ENCODE data around the gene GMEB2.

GMEB2 gene

DNA sequence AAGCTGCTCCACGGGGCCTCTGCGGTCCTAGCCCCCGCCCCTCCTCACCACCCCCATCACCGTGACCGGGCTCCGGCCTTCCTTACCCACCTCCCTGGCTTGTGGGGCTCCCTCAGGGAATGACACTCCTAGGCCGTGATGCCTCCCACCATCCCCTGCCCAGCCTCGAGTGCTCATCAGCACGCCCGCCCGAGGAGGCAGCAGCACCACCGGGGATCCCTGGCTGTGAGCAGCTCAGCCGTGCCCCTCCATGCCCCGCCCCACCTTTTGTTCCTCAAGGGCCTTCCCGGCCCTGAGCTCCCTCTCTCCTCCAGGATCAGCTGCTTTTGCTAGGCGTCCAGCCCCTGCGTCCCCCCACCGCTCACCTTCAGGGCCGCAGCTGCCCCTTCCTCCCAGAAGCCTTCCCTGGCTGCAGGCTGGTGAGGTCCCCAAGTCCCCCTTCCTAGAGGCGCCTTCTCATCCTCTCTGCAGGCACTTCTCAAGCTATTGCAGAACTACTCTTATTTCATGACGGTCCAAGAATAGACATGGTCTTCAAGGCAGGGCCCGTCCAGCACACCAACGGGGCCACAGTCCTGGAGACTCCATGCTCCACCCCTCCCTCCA lies 69.9 kb downstream of the GMEB2 start:
- no peak for DNase-seq

DNA sequence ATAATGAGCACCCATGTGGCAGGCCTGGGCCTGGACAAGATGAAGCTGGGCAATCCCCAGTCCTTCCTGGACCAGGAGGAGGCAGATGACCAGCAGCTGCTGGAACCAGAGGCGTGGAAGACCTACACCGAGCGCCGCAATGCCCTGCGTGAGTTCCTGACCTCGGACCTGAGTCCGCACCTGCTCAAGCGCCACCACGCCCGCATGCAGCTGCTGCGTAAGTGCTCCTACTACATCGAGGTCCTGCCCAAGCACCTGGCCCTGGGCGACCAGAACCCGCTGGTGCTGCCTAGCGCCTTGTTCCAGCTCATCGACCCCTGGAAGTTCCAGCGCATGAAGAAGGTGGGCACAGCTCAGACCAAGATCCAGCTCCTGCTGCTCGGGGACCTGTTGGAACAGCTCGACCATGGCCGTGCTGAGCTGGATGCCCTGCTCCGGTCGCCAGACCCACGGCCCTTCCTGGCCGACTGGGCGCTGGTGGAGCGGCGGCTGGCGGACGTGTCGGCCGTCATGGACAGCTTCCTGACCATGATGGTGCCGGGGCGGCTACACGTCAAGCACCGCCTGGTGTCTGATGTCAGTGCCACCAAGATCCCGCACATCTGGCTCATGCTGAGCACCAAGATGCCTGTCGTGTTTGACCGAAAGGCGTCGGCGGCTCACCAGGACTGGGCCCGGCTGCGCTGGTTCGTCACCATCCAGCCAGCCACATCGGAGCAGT lies 71.1 kb downstream of the GMEB2 start:
- no peak for DNase-seq

- no peak for DNase-seq
Observed at GRCh38 chr20:63554361-63555278, 72.3 kb downstream of the GMEB2 start.

DNA sequence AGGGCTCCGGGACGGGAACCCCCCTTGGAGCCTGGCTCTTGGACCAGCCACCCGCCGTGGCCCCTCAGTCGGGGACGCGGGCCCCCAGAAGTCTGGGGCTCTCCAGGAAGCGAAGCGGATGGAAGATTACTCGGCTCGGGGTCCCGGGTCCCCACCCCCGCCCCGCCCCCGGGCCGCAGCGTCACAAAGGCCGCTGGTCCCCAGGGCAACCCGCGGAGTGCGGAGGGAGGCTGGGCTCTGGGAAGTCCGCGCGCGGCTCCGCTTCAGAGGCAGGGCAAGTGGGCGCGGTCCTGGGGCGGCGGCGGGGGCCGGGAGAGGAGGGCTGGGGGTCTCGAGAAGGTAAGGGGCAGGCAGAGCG lies 73.0 kb downstream of the GMEB2 start, which contains the start of gene FNDC11:
Gene FNDC11 (plus strand): TSS at position 227 of the 358 bp plus-strand sequence. CDS start 1,505 bp downstream, outside the sequence.
- no peak for DNase-seq

GRCh38 chr20:63553251-63553932 lies 73.5 kb downstream of the GMEB2 start:
- DNase-seq: peak; percentile 82

DNA sequence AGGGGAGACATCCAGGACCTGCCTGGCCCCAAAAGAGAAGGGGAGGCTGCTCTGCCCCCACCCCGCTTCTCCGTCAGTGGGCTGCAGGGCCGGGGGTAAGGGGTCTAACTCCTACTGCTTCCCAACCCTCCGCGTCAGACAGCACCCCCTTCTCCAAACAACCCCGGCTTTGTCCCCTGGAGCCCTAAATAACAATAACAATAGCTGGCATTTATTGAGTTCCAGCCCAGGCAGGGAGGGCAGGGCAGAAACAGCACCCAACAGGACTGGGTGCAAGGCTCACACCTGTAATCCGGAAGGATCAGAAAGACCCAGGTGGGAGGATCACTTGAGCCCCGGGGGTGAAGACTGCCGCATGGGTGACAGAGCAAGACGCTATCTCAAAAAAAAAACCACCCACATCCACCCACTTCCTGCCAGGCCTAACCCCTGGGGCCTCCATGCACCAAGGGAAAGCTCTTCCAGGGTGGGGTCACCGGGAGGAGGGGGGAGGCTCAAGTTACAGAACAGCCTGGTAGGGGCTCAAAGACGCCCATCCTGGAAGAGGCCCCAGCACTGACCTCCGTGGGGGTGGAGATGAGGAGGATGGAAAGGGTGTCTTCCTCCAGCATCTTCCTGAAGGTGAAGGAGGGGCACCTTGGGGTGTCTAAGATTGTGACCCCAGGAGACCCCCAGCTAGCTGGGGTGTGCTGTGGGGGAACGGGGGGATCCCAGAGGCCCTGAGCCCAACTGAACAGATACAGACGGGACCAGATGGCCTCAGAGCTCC lies 74.2 kb downstream of the GMEB2 start:
- DNase-seq: peak; percentile 24

DNA sequence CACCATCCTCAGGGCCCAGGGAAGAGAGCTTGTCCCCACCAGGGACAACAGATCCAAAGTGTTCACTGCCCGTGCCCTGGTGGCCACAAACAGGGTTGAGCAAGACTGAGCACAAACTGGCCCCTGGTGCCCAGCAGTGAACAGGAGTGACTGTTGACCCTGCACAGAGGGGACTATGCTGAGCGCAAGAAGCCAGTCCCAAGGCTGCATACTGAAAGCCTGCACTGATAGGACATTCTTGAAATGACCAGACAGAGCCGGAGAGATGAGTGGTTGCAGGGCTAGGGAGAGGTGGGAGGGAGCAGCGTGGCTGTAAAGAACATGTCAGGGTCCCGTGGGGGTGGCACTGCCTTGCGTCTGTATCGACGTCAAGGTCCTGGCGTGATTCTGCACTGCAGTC lies 75.8 kb downstream of the GMEB2 start:
- no peak for DNase-seq

DNA sequence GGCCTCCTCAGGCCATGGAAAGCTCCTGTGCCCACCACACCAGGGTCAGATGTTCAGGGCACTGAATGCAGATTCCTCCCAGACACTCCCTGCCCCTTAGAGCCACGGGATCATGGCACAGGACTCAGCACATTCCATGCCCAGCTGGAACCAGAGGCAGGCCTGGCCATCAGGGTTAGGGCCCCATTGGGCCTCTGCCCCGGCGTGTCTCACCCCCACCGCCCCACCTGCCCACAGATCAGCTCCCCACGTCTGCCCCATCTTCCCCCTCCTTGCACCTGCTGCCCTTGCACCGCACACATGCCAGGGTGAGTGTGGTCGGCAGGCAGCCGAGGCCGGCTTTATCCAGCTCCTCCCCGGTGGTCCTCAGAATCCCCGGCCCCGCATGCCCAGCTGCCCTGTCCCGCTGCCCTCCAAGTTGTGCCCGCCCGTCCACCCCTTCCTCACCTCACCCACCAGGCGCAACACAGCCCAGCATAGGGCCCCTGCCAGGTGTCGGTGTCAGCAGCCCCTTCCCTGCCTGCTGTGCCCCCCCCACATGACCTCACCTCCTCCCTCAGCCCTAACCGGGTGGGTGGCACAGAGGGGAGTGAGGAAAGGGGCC lies 77.1 kb downstream of the GMEB2 start:
- no peak for DNase-seq

GRCh38 chr20:63549019-63549418 lies 77.9 kb downstream of the GMEB2 start:
- DNase-seq: no peak

DNA sequence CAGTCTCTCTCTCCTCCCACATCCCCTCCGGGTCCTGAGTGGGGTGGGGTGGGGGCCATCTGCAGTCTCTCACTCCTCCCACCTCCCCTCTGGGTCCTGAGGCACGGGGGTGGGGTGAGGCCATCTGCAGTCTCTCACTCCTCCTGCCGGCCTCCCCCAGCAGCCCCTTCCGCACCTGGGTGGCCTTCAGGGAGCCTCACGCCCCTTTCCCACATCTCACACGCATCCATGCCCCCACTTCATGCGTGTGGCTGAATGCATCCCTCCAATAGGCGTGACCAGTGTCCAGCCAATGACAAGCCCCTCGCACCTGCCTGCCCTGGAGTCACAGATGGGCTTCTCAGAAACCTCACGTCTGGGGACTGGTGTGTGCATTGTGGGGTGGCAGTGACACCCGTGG lies 78.4 kb downstream of the GMEB2 start:
- no peak for DNase-seq

DNA sequence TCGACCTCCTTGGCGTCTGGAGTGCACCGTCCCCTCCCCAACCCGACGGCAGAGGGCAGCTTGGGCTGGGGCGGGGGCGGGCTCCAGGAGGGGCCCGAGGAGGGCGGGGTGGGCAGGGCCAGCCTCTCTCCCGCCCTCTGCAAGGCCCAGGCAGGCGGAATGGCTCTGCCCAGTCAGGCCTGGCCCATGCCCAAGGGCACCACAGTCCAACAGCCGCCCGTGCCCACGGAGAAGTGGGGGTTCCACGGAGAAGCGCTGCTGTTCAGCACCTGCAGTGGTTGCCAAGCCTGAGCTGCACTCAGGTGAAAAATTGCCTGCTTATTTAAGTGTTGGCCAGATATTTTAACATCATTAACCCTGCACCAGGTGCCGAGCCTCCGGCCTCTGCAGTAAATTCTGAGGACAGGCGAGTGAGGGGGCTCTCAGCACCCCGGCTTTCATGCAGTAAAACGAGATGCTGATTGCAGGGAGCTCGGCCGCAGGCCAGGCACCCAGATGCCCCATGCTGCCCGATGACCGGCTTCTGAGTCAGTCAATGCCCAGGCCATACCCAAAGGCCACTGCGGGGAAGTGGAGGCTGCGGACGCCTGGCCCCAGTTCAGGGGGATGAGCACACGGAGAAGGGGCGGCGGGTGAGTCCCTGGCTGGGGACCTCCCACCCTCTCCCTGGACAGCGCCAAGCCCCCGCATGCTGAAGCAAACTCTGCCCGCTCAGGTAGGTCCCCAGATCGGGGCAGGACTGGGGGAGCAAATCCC lies 79.0 kb downstream of the GMEB2 start, which contains the start of gene SRMS:
Gene SRMS (minus strand): TSS at position 25 of the 756 bp plus-strand sequence. CDS start 286 bp downstream, outside the sequence.
- DNase-seq: no peak

- no peak for DNase-seq
Observed at GRCh38 chr20:63546956-63547724, 79.8 kb downstream of the GMEB2 start.

DNA sequence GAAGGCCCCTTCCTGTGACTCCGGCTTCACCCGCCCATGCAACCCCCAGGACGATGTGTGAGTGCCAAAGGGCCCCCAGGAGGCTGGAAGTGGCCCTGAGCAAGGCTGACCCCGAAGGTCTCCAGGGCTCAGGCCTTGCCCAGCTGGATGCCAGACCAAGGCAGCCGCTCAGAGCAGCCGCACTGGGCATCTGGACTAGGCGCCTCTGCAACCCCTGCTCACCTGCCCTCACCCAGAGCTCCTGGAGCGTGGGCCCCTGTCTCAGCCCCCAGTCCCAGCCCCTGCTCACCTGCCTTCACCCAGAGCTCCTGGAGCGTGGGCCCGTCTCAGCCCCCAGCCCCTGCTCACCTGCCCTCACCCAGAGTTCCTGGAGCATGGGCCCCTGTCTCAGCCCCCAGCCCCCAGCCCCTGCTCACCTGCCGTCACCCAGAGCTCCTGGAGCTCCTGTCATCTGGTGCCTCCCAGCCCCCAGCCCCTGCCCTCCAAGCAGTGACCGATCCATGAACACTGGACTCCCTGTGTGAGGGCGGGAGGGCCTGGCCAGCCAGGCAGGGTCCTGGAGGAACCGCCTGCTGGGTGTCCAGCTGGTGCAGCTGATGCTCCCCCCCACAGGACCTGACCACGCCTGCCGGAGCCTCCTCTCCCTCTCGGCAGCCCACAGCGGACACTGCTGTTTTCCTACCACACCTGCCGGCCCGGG lies 80.5 kb downstream of the GMEB2 start:
- DNase-seq: no peak

GRCh38 chr20:63545814-63546213 lies 81.1 kb downstream of the GMEB2 start:
- no peak for DNase-seq

GRCh38 chr20:63544958-63545516 lies 81.9 kb downstream of the GMEB2 start:
- no peak for DNase-seq

DNA sequence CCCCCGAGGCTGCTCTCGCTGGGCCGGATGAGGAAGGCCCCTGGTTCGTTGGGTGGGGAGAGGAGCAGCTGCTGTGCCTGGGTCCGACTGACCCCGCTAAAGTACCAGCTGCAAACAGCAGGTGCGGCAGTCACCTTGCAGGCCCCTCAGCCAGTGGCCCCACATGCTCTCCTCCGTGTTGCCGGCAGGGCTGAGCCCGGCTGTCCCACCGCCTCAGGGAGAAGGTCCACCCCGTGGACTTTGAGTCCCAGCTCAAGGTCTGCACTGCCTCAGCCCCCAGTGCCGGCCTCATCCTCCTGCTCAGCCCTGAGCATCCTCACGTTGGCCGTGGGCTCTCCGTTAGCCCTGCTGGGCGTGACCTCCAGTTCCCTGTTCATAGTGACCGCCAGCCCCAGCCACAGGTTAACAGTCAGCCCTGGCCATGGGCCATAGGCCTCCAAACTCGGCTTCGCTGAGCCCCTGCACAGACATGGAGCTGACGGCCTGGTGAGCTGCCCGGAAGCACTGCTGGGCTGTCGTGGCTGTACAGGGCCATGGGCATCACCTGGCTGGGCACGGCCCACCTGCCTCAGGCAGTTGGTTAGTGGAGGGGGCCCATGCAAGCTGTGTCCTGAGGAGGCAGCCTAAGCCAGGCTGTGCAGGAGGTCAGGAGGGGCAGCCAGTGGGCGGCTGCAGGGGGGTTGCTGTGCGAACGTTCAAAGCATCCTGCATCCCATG lies 82.5 kb downstream of the GMEB2 start:
- no peak for DNase-seq

DNA sequence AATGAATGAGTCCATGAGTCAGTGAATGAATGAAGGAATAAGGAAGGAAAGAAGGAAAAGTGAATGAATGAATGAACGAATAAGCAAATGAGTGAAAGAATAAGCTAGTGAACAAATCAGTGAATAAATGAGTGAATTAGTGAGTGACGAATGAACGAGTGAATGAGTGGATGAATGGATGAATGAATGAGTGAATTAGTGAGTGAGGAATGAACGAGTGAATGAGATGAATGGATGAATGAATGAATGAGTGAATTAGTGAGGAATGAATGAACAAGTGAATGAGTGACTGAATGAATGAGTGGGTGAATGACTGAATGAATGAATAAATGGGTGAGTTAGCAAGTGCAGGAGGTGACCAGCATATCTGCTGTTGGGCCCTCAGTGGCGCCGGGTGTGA lies 83.2 kb downstream of the GMEB2 start:
- no peak for DNase-seq

DNA sequence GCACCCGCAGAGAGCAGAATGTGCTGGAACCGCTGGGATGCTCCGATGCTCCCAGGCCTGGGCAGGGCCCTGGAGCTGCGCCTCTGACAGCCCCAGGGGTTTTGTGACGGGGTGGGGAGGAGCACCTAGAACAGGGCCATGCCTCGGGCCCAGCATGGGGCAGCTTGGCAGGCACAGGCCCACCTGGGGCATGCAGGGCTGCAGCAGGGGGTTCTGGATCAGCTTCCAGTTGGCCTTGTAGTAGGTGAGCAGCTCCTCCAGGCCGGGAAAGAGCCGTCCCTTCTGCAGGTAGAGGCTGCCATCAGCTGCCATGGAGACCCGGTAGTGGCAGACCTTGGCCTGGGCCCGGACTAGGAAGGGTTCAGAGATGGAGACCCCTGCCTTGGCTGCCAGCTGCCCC lies 83.8 kb downstream of the GMEB2 start:
- DNase-seq: no peak
